ENCODE data around the gene PATZ1. TPM values are rescaled to one million over a fixed set of nuclear protein-coding genes. Genes with fewer than 3 reads are reported as not detected.
A peak's percentile ranks its signal among the peaks of the same experiment; 100 is the strongest.

The PATZ1 gene
- total RNA-seq, 4 donors from 2014 or later = 15.7 to 18.0 (median 17.7) TPM

DNA sequence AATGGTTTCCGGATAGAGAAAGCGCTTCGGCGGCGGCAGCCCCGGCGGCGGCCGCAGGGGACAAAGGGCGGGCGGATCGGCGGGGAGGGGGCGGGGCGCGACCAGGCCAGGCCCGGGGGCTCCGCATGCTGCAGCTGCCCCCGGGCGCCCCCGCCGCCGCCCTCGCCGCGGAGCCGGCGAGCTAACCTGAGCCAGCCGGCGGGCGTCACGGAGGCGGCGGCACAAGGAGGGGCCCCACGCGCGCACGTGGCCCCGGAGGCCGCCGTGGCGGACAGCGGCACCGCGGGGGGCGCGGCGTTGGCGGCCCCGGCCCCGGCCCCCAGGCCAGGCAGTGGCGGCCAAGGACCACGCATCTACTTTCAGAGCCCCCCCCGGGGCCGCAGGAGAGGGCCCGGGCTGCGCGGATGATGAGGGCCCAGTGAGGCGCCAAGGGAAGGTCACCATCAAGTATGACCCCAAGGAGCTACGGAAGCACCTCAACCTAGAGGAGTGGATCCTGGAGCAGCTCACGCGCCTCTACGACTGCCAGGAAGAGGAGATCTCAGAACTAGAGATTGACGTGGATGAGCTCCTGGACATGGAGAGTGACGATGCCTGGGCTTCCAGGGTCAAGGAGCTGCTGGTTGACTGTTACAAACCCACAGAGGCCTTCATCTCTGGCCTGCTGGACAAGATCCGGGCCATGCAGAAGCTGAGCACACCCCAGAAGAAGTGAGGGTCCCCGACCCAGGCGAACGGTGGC lies 69.5 kb downstream of the PATZ1 start:
- no peak for TF ChIP-seq EP300 (IDR thresholded peaks at IDR 0.05)
- no peak for TF ChIP-seq POLR2AphosphoS5 (IDR thresholded peaks at IDR 0.05)
- no peak for TF ChIP-seq POLR2A (IDR thresholded peaks at IDR 0.05)
- TF ChIP-seq, protein P1, sequence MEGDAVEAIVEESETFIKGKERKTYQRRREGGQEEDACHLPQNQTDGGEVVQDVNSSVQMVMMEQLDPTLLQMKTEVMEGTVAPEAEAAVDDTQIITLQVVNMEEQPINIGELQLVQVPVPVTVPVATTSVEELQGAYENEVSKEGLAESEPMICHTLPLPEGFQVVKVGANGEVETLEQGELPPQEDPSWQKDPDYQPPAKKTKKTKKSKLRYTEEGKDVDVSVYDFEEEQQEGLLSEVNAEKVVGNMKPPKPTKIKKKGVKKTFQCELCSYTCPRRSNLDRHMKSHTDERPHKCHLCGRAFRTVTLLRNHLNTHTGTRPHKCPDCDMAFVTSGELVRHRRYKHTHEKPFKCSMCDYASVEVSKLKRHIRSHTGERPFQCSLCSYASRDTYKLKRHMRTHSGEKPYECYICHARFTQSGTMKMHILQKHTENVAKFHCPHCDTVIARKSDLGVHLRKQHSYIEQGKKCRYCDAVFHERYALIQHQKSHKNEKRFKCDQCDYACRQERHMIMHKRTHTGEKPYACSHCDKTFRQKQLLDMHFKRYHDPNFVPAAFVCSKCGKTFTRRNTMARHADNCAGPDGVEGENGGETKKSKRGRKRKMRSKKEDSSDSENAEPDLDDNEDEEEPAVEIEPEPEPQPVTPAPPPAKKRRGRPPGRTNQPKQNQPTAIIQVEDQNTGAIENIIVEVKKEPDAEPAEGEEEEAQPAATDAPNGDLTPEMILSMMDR (IDR thresholded peaks at IDR 0.05) = no peak
- WGBS, 2 donors (ENCODE audit: low coverage in 1 of 2) = 96% methylated on average over 7 of the region's 69 CpGs; no CpG with 5 or more reads in 1 of the 2 donors
- Histone ChIP-seq H3K4me3 (no peak overlapping the region), H3K27me3 (no peaks in the 10 kb centered on the region), H3K4me1 (peaks cover 0 to 6% (median 0%) of the 10 kb centered on the region in 3 donors), H3K27ac (no peak overlapping the region), H3K9me3 (no peaks in the 10 kb centered on the region), H3K36me3 (peaks cover 0 to 85% of the 10 kb centered on the region in 2 donors)
- ATAC-seq = peak; percentile 6

Small RNA genes lying within 50 kb of the gene (small RNA-seq; reads per million reads assigned to genes)
- gene RNA5SP496 = 0 reads per million in 4 donors
- 0 reads per million in 4 donors for gene RNU6-338P

Other genes starting within 250 kb of the PATZ1 start
- gene SELENOM, start 238.8 kb downstream of the PATZ1 start, total RNA-seq = 1,000 to 10,000 TPM in 3 of 4 donors, 100 to 1,000 TPM in 1; 941 to 2,300 (median 1,432) TPM
- 1 to 10 TPM in 3 of 4 donors, under 1 TPM in 1; 0.54 to 5.3 (median 2.1) TPM for gene INPP5J, start 223.4 kb downstream of the PATZ1 start, total RNA-seq
- gene PLA2G3, start 205.8 kb downstream of the PATZ1 start, total RNA-seq = under 1 TPM in 3 of 4 donors, not detected in 1; 0.12 to 0.47 (median 0.22) TPM
- gene RNF185, start 186.2 kb downstream of the PATZ1 start, total RNA-seq = 10 to 100 TPM; 47.9 to 66.9 (median 62.5) TPM
- gene LIMK2, start 134.0 kb downstream of the PATZ1 start, total RNA-seq = 10 to 100 TPM; 13.4 to 19.1 (median 15.9) TPM
- gene PIK3IP1, start 53.9 kb downstream of the PATZ1 start, total RNA-seq = 10 to 100 TPM; 28.8 to 53.7 (median 37.8) TPM
- 10 to 100 TPM; 51.8 to 70.0 (median 57.9) TPM for gene DRG1, start 53.3 kb upstream of the PATZ1 start, total RNA-seq
- gene EIF4ENIF1, start 143.5 kb upstream of the PATZ1 start, total RNA-seq = 10 to 100 TPM; 18.4 to 24.0 (median 20.5) TPM
- gene SFI1, start 150.2 kb upstream of the PATZ1 start, total RNA-seq = 10 to 100 TPM; 14.4 to 54.8 (median 20.0) TPM